Measurements from ENCODE around the gene JAKMIP1.
A peak's percentile ranks its signal among the peaks of the same experiment; 100 is the strongest.

Gene JAKMIP1

DNA sequence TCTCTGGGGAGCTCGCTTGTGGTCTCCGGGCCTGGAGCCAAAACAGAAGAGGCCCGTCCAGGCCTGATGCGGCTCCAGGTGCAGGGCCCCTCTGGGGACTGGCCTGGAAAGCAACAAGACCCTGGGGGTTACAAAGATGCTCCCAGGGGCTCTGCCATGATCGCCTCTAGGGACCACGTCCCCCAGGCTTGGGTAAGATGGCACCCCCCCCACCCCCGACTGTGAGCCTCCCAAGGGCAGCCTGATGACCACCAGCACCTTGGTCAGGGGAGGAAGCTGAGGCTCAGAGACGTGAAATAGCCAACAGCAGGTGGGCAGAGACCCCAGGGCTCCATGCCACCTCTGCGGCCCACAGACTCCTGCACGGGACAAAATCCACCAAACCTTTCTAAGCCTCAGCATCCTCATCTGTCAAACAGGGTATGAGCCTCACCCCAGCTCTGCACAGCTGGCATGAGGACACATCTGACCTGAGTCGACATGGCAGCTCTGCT is 207.5 kb downstream of the JAKMIP1 start:
- no peak for DNase-seq (ENCODE audit: insufficient read length, low spot score)
- TF ChIP-seq POLR2A (IDR thresholded peaks at IDR 0.05; ENCODE audit: low read depth, low read length) (no peak), PAX5 (IDR thresholded peaks at IDR 0.05; ENCODE audit: insufficient read depth, low read length, severe bottlenecking) (no peak), SPI1 (IDR thresholded peaks at IDR 0.05; ENCODE audit: low read depth, low read length) (no peak)
- no peak for FAIRE-seq

DNA sequence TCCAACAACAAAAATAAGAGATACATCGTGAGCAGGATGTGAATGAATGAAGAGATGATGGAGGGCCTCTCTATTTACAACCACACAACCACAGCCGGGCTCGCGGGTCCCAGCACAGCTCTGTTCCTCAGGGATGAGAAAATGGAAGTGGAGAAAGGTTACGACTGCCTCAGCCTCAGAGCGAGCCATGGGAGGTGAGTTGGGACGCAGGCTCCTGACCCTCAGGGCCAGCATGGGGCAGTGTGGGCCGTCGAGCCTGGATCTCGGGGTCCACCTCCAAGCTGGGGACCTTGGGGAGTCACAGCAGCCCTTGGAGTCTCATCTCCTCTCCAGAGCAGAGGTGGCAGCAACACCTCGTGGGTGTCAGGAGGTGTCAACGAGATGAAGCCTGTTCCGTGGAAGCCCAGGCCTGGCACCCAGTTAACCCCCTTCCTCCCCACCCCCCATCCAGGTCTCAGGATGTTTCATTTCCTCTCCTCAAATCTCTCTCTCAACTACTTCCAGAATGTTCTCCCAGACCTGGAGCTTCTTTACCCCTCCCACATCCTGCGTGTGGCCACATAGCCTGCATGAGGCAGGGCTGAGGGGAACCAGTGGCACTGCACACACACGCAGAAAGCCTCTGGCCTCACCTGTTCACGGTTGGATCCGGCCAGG is 208.1 kb downstream of the JAKMIP1 start:
- TF ChIP-seq POU2F2 (IDR thresholded peaks at IDR 0.05; ENCODE audit: low read depth, low read length) (no peak), POLR2AphosphoS5 (IDR thresholded peaks at IDR 0.05; ENCODE audit: low read depth, low read length) (no peak), TAF1 (IDR thresholded peaks at IDR 0.05; ENCODE audit: low read depth, low read length) (no peak), PAX5 (IDR thresholded peaks at IDR 0.05; ENCODE audit: insufficient read depth, low read length, severe bottlenecking) (no peak), POLR2A (IDR thresholded peaks at IDR 0.05; ENCODE audit: low read depth, low read length) (no peak), SPI1 (IDR thresholded peaks at IDR 0.05; ENCODE audit: low read depth, low read length) (no peak)
- no peak for FAIRE-seq

GRCh38 chr4:5991405-5991804 is 208.9 kb downstream of the JAKMIP1 start:
- FAIRE-seq (no peak), DNase-seq (ENCODE audit: insufficient read length, low spot score) (no peak)
- TF ChIP-seq TAF1 (IDR thresholded peaks at IDR 0.05; ENCODE audit: low read depth, low read length) = no peak
- TF ChIP-seq POLR2A (IDR thresholded peaks at IDR 0.05; ENCODE audit: low read depth, low read length) = no peak
- no peak for TF ChIP-seq POU2F2 (IDR thresholded peaks at IDR 0.05; ENCODE audit: low read depth, low read length)
- TF ChIP-seq POLR2AphosphoS5 (IDR thresholded peaks at IDR 0.05; ENCODE audit: low read depth, low read length) = no peak
- TF ChIP-seq PAX5 (IDR thresholded peaks at IDR 0.05; ENCODE audit: insufficient read depth, low read length, severe bottlenecking) = no peak
- no peak for TF ChIP-seq SPI1 (IDR thresholded peaks at IDR 0.05; ENCODE audit: low read depth, low read length)

More for the DNA sequence above, 208.1 kb downstream of the JAKMIP1 start:
- no peak for DNase-seq (ENCODE audit: insufficient read length, low spot score)

- FAIRE-seq (no peak), DNase-seq (ENCODE audit: insufficient read length, low spot score) (no peak)
These were observed 209.7 kb downstream of the JAKMIP1 start for GRCh38 chr4:5990446-5991160.

DNA sequence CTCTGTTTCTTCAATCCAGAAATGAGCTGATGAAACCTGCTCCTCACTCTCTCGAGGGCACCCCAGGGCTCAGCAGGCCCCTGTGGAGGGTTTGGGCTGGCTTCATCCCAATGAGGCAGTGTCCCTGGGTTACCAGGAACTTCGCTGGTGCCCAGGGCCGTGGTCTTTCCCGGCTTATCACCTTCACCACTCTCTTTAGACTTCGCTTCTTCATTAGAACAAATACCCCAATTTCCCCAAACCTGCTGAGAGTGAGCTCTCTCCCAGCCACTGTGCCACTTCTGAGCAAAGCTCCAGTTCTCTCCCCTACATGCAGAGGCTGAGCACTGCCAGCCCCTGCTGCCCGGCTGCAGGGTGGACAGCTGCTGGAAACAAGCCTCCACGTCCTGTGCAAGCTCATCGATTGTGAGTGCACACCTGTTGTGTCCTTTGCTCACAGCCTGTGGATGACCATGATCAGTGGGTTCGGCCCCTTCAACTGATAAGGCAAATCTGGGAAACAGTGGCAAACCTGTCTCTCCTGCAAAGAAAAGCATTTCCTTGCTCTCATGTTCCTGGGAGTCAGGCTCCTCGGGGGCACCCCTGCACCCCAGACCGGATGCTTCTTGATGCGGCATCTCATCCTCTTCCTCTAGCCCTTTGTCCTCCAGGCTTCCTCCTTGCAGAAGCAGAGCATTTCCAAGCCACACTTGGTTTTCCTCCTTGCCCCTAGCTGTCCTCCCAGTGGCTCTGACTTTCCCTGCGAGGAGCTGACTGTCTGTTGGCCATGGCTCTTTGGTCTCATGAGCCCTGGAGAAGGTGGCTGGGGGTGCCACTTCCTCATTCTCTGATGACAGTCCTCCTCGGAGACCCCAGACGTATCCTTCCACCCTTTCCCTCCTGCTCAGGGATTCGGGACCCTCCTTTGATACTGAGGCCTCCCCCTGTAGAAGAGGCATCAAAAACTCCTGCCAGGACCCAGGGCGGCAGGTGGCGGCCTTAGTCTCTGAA is 210.8 kb downstream of the JAKMIP1 start:
- DNase-seq (ENCODE audit: insufficient read length, low spot score) (no peak), FAIRE-seq (no peak)
- TF ChIP-seq POLR2AphosphoS5 (IDR thresholded peaks at IDR 0.05; ENCODE audit: low read depth, low read length) = no peak
- TF ChIP-seq SPI1 (IDR thresholded peaks at IDR 0.05; ENCODE audit: low read depth, low read length) = peak; percentile 34; the same call in 1 of the 2 replicates
- TF ChIP-seq POU2F2 (IDR thresholded peaks at IDR 0.05; ENCODE audit: low read depth, low read length) = no peak
- no peak for TF ChIP-seq TAF1 (IDR thresholded peaks at IDR 0.05; ENCODE audit: low read depth, low read length)
- TF ChIP-seq POLR2A (IDR thresholded peaks at IDR 0.05; ENCODE audit: low read depth, low read length) = no peak
- no peak for TF ChIP-seq PAX5 (IDR thresholded peaks at IDR 0.05; ENCODE audit: insufficient read depth, low read length, severe bottlenecking)

More at GRCh38 chr4:5990446-5991160, 209.7 kb downstream of the JAKMIP1 start:
- TF ChIP-seq POU2F2 (IDR thresholded peaks at IDR 0.05; ENCODE audit: low read depth, low read length) (no peak), SPI1 (IDR thresholded peaks at IDR 0.05; ENCODE audit: low read depth, low read length) (no peak), POLR2AphosphoS5 (IDR thresholded peaks at IDR 0.05; ENCODE audit: low read depth, low read length) (no peak), TAF1 (IDR thresholded peaks at IDR 0.05; ENCODE audit: low read depth, low read length) (no peak), POLR2A (IDR thresholded peaks at IDR 0.05; ENCODE audit: low read depth, low read length) (no peak), PAX5 (IDR thresholded peaks at IDR 0.05; ENCODE audit: insufficient read depth, low read length, severe bottlenecking) (no peak)

- FAIRE-seq (no peak), DNase-seq (ENCODE audit: insufficient read length, low spot score) (no peak)
- TF ChIP-seq TAF1 (IDR thresholded peaks at IDR 0.05; ENCODE audit: low read depth, low read length) (no peak), PAX5 (IDR thresholded peaks at IDR 0.05; ENCODE audit: insufficient read depth, low read length, severe bottlenecking) (no peak), SPI1 (IDR thresholded peaks at IDR 0.05; ENCODE audit: low read depth, low read length) (no peak), POLR2A (IDR thresholded peaks at IDR 0.05; ENCODE audit: low read depth, low read length) (no peak), POU2F2 (IDR thresholded peaks at IDR 0.05; ENCODE audit: low read depth, low read length) (no peak), POLR2AphosphoS5 (IDR thresholded peaks at IDR 0.05; ENCODE audit: low read depth, low read length) (no peak)
These were observed 212.1 kb downstream of the JAKMIP1 start for GRCh38 chr4:5988086-5988845.

- no peak for TF ChIP-seq POLR2A (IDR thresholded peaks at IDR 0.05; ENCODE audit: low read depth, low read length)
- TF ChIP-seq POLR2AphosphoS5 (IDR thresholded peaks at IDR 0.05; ENCODE audit: low read depth, low read length) = no peak
- TF ChIP-seq PAX5 (IDR thresholded peaks at IDR 0.05; ENCODE audit: insufficient read depth, low read length, severe bottlenecking) = no peak
- no peak for TF ChIP-seq TAF1 (IDR thresholded peaks at IDR 0.05; ENCODE audit: low read depth, low read length)
- no peak for TF ChIP-seq POU2F2 (IDR thresholded peaks at IDR 0.05; ENCODE audit: low read depth, low read length)
- no peak for TF ChIP-seq SPI1 (IDR thresholded peaks at IDR 0.05; ENCODE audit: low read depth, low read length)
- DNase-seq (ENCODE audit: insufficient read length, low spot score) (no peak), FAIRE-seq (no peak)
These were observed 215.5 kb downstream of the JAKMIP1 start for GRCh38 chr4:5984843-5985242.
